ENCODE data around the gene PRAMEF17. TPM values are rescaled to one million over a fixed set of nuclear protein-coding genes. Genes with fewer than 3 reads are reported as not detected.
"Not testable (repeated sequence)": the region's sequence is repeated elsewhere in the genome, so short reads cannot be mapped to it uniquely, and the experiment has no call there.

Gene PRAMEF17
- total and polyA plus RNA-seq, 4 donors: not detected

- Histone ChIP-seq H3K4me1 (ENCODE audit: control insufficient read depth in 5 of 5, insufficient read depth in 5 of 5, low read length in 5 of 5) (no peaks in the 10 kb centered on the region), H3K9me3 (ENCODE audit: control insufficient read depth in 4 of 4, insufficient read depth in 3 of 4, low read length in 3 of 4) (peaks cover 0 to 4% (median 0%) of the 10 kb centered on the region in 4 donors), H3K36me3 (ENCODE audit: control insufficient read depth in 4 of 4, insufficient read depth in 4 of 4, low read length in 4 of 4) (no peaks in the 10 kb centered on the region), H3K27me3 (ENCODE audit: control insufficient read depth in 3 of 3, insufficient read depth in 3 of 3, low read length in 2 of 3) (peaks cover 0 to 3% (median 0%) of the 10 kb centered on the region in 3 donors), H3K27ac (ENCODE audit: low read depth in 1 of 2, low read length in 1 of 2) (no peak overlapping the region), H3K4me3 (no peak overlapping the region), H3K9ac (ENCODE audit: insufficient read depth in 1 of 2, low read length in 2 of 2) (no peak overlapping the region)
- 73 to 85% methylated on average over 4 of the region's 4 CpGs for WGBS, 2 donors
- no peak for ATAC-seq (ENCODE audit: insufficient read depth, low FRiP score)
- DNase-seq: no peak
- TF ChIP-seq CTCF (IDR thresholded peaks at IDR 0.05; ENCODE audit: control extremely low read depth, extremely low read depth): no peak
Observed at GRCh38 chr1:13407811-13408210, 18.4 kb downstream of the PRAMEF17 start.

GRCh38 chr1:13410150-13410549 is 20.7 kb downstream of the PRAMEF17 start, which contains the start of gene PRAMEF20:
Gene PRAMEF20, plus strand, starts transcription at chr1:13410450. Its CDS starts 5,905 bp downstream, at chr1:13416355.
- DNase-seq; ATAC-seq (ENCODE audit: insufficient read depth, low FRiP score); H3K4me3 ChIP-seq; H3K9me3 ChIP-seq (ENCODE audit: control insufficient read depth in 4 of 4, insufficient read depth in 3 of 4, low read length in 3 of 4); H3K4me1 ChIP-seq (ENCODE audit: control insufficient read depth in 5 of 5, insufficient read depth in 5 of 5, low read length in 5 of 5); H3K36me3 ChIP-seq (ENCODE audit: control insufficient read depth in 4 of 4, insufficient read depth in 4 of 4, low read length in 4 of 4); H3K27ac ChIP-seq (ENCODE audit: low read depth in 1 of 2, low read length in 1 of 2); H3K9ac ChIP-seq (ENCODE audit: insufficient read depth in 1 of 2, low read length in 2 of 2); H3K27me3 ChIP-seq (ENCODE audit: control insufficient read depth in 3 of 3, insufficient read depth in 3 of 3, low read length in 2 of 3): not testable (repeated sequence)
- 81 to 87% methylated on average over 4 of the region's 4 CpGs for WGBS, 2 donors

GRCh38 chr1:13430495-13430894 is 41.1 kb downstream of the PRAMEF17 start:
- 89 to 94% methylated on average over 13 of the region's 13 CpGs for WGBS, 2 donors
- Histone ChIP-seq H3K9ac (ENCODE audit: insufficient read depth in 1 of 2, low read length in 2 of 2) (no peak overlapping the region), H3K27ac (ENCODE audit: low read depth in 1 of 2, low read length in 1 of 2) (no peak overlapping the region), H3K36me3 (ENCODE audit: control insufficient read depth in 4 of 4, insufficient read depth in 4 of 4, low read length in 4 of 4) (no peaks in the 10 kb centered on the region), H3K4me3 (no peak overlapping the region), H3K9me3 (ENCODE audit: control insufficient read depth in 4 of 4, insufficient read depth in 3 of 4, low read length in 3 of 4) (peaks cover 0 to 14% (median 2%) of the 10 kb centered on the region in 4 donors), H3K27me3 (ENCODE audit: control insufficient read depth in 3 of 3, insufficient read depth in 3 of 3, low read length in 2 of 3) (no peaks in the 10 kb centered on the region), H3K4me1 (ENCODE audit: control insufficient read depth in 5 of 5, insufficient read depth in 5 of 5, low read length in 5 of 5) (no peaks in the 10 kb centered on the region)
- ATAC-seq (ENCODE audit: insufficient read depth, low FRiP score): no peak
- no peak for TF ChIP-seq CTCF (IDR thresholded peaks at IDR 0.05; ENCODE audit: control extremely low read depth, extremely low read depth)
- DNase-seq: no peak

- Histone ChIP-seq H3K27ac (ENCODE audit: low read depth in 1 of 2, low read length in 1 of 2) (no peak overlapping the region), H3K9me3 (ENCODE audit: control insufficient read depth in 4 of 4, insufficient read depth in 3 of 4, low read length in 3 of 4) (peaks cover 0 to 14% (median 2%) of the 10 kb centered on the region in 4 donors), H3K9ac (ENCODE audit: insufficient read depth in 1 of 2, low read length in 2 of 2) (no peak overlapping the region), H3K4me1 (ENCODE audit: control insufficient read depth in 5 of 5, insufficient read depth in 5 of 5, low read length in 5 of 5) (no peaks in the 10 kb centered on the region), H3K36me3 (ENCODE audit: control insufficient read depth in 4 of 4, insufficient read depth in 4 of 4, low read length in 4 of 4) (no peaks in the 10 kb centered on the region), H3K4me3 (no peak overlapping the region), H3K27me3 (ENCODE audit: control insufficient read depth in 3 of 3, insufficient read depth in 3 of 3, low read length in 2 of 3) (no peaks in the 10 kb centered on the region)
- no peak for ATAC-seq (ENCODE audit: insufficient read depth, low FRiP score)
- no peak for DNase-seq
- no peak for TF ChIP-seq CTCF (IDR thresholded peaks at IDR 0.05; ENCODE audit: control extremely low read depth, extremely low read depth)
- WGBS, 2 donors: 72 to 80% methylated on average over 3 of the region's 3 CpGs
Observed at GRCh38 chr1:13432251-13432650, 42.8 kb downstream of the PRAMEF17 start.

- not testable (repeated sequence) for H3K27ac ChIP-seq (ENCODE audit: low read depth in 1 of 2, low read length in 1 of 2); H3K9ac ChIP-seq (ENCODE audit: insufficient read depth in 1 of 2, low read length in 2 of 2); ATAC-seq (ENCODE audit: insufficient read depth, low FRiP score); H3K4me1 ChIP-seq (ENCODE audit: control insufficient read depth in 5 of 5, insufficient read depth in 5 of 5, low read length in 5 of 5); H3K27me3 ChIP-seq (ENCODE audit: control insufficient read depth in 3 of 3, insufficient read depth in 3 of 3, low read length in 2 of 3); DNase-seq; H3K4me3 ChIP-seq; H3K36me3 ChIP-seq (ENCODE audit: control insufficient read depth in 4 of 4, insufficient read depth in 4 of 4, low read length in 4 of 4)
- 94 to 96% methylated on average over 31 to 32 of the region's 32 CpGs for WGBS, 2 donors
- H3K9me3 ChIP-seq (ENCODE audit: control insufficient read depth in 4 of 4, insufficient read depth in 3 of 4, low read length in 3 of 4): peaks cover 0 to 14% (median 2%) of the 10 kb centered on the region in 4 donors
Observed at GRCh38 chr1:13433694-13434358, 44.4 kb downstream of the PRAMEF17 start.
